H1 (cell line): Measurements from ENCODE around the gene ANGEL2. TPM values are rescaled to one million over a fixed set of nuclear protein-coding genes. Genes with fewer than 3 reads are reported as not detected.

Experiments
- BRCA1 ChIP-seq: IDR thresholded peaks from 2 replicates; pipeline ENCODE4 v1.6.1; 2012; ENCODE audit warnings: low read depth, low read length, improper control_type of control experiment
- CHD1 ChIP-seq: IDR thresholded peaks from 2 replicates; pipeline ENCODE4 v1.6.1; 2012; ENCODE audit warnings: low read depth, low read length, improper control_type of control experiment
- CHD7 ChIP-seq: fragments of 300-600 bp; sonication (generic); IDR thresholded peaks from 2 replicates; pipeline ENCODE4 v1.7.1; 2012; ENCODE audit warnings: low read length, moderate library complexity, mild to moderate bottlenecking, inconsistent platforms; ENCODE audit not compliant: insufficient replicate concordance
- EGR1 ChIP-seq: IDR thresholded peaks from 2 replicates; pipeline ENCODE4 v1.6.1; 2011; ENCODE audit warnings: low read depth, low read length, borderline replicate concordance
- EP300 ChIP-seq, 2 experiments: IDR thresholded peaks; 1 replicate in 1 of 2; 2 replicates in 1 of 2; pipeline ENCODE4 v1.6.1; 2011 to 2012; ENCODE audit warnings: low read depth in 2 of 2, low read length in 2 of 2, mild to moderate bottlenecking in 2 of 2, borderline replicate concordance in 1 of 2, inconsistent platforms in 1 of 2, moderate library complexity in 1 of 2
- HDAC6 ChIP-seq: IDR thresholded peaks from one replicate; pipeline ENCODE4 v1.7.1; 2012; ENCODE audit warnings: low read depth, mild to moderate bottlenecking, inconsistent platforms, low read length, moderate library complexity
- RXRA ChIP-seq: IDR thresholded peaks from 2 replicates; pipeline ENCODE4 v1.6.1; 2011; ENCODE audit warnings: low read depth, mild to moderate bottlenecking, low read length, moderate library complexity; ENCODE audit not compliant: insufficient read depth
- polyA plus RNA-seq, 7 experiments: library from polyadenylated mRNA; depleted of rRNA in 3 of 7; stranded (reverse) in 5 of 7; unstranded in 2 of 7; fragments of >200 nt in 5 of 7; fragments of 200-250 nt in 2 of 7; gene quantifications; 1 replicate in 5 of 7; 2 replicates in 1 of 7; 4 replicates in 1 of 7; pipeline versions ENCODE4 v1.2.1 to v1.2.3, GENCODE V29; 2011 to 2013; ENCODE audit warnings: missing spikeins in 2 of 7, mixed read lengths in 2 of 7
- total RNA-seq: library from RNA; stranded (reverse); fragmentation: NEBNext Ultra II Directional; extraction: Animal tissue kit (Norgen Biotek cat#: 25700); gene quantifications from 2 replicates; pipeline ENCODE4 v1.2.1, GENCODE V29; 2021

ANGEL2 gene
- total and polyA plus RNA-seq, 2 of the 8 experiments (the other 6 are each of a cell fraction or from before 2014, with no cell fraction given), result 18.1 to 39.9 TPM

GRCh38 chr1:213032651-213033050, 17.0 kb upstream of the ANGEL2 start (continued):
- no peak for TF ChIP-seq CHD7
- TF ChIP-seq EGR1, result no peak
- TF ChIP-seq EP300 (IDR thresholded peaks at IDR 0.05; ENCODE audit: borderline replicate concordance in 1 of 2, low read depth in 2 of 2, low read length in 2 of 2), result no peak
- TF ChIP-seq BRCA1, result no peak
- TF ChIP-seq HDAC6, result no peak
- TF ChIP-seq CHD1, result no peak
- no peak for TF ChIP-seq RXRA
